GM12801 (cell line): ENCODE results near the gene MOV10.
A peak's percentile ranks its signal among the peaks of the same experiment; 100 is the strongest.

Experiments
- CTCF ChIP-seq: IDR thresholded peaks from one replicate; pipeline ENCODE4 v1.5.1; 2011; ENCODE audit warnings: control low read depth; ENCODE audit not compliant: insufficient read length; ENCODE audit errors: extremely low read depth

The MOV10 gene

GRCh38 chr1:112715264-112716053, 41.0 kb downstream of the MOV10 start, which contains the start of gene PPM1J:
Gene PPM1J, minus strand, starts transcription at chr1:112715332. Its CDS starts 31 bp downstream, at chr1:112715301.
- no peak for TF ChIP-seq CTCF

GRCh38 chr1:112716133-112716720, 41.8 kb downstream of the MOV10 start:
- peak; percentile 77 for TF ChIP-seq CTCF

GRCh38 chr1:112717263-112717873, 42.9 kb downstream of the MOV10 start:
- no peak for TF ChIP-seq CTCF

- no peak for TF ChIP-seq CTCF
These were observed 44.4 kb downstream of the MOV10 start for GRCh38 chr1:112718691-112719418.

GRCh38 chr1:112719706-112720105, 45.2 kb downstream of the MOV10 start:
- TF ChIP-seq CTCF = no peak

GRCh38 chr1:112720800-112721199, 46.3 kb downstream of the MOV10 start:
- TF ChIP-seq CTCF = no peak

- no peak for TF ChIP-seq CTCF
These were observed 47.6 kb downstream of the MOV10 start for GRCh38 chr1:112721966-112722524.
